Esophagus squamous epithelium (tissue), 4 donors: ENCODE data around the gene DLEU7.

Source experiments
- POLR2A ChIP-seq, 4 donors: fragments of 450-650 bp; IDR thresholded peaks; one replicate each; pipeline ENCODE4 v1.6.1; 2017; ENCODE audit warnings: antibody characterized with exemption in 4 of 4, mild to moderate bottlenecking in 4 of 4, moderate library complexity in 3 of 4
- TF ChIP-seq, protein P1 (sequence below), 6 experiments: fragments of 450-650 bp in 4 of 6; fragments of 200-600 bp in 2 of 6; sonication (generic) in 2 of 6; IDR thresholded peaks; one replicate each; pipeline ENCODE4 v1.5.1; 2016 to 2019; ENCODE audit warnings: antibody characterized with exemption in 6 of 6, mild to moderate bottlenecking in 4 of 6, moderate library complexity in 4 of 6

- TF ChIP-seq POLR2A (IDR thresholded peaks at IDR 0.05), result no peak
- TF ChIP-seq, protein P1, sequence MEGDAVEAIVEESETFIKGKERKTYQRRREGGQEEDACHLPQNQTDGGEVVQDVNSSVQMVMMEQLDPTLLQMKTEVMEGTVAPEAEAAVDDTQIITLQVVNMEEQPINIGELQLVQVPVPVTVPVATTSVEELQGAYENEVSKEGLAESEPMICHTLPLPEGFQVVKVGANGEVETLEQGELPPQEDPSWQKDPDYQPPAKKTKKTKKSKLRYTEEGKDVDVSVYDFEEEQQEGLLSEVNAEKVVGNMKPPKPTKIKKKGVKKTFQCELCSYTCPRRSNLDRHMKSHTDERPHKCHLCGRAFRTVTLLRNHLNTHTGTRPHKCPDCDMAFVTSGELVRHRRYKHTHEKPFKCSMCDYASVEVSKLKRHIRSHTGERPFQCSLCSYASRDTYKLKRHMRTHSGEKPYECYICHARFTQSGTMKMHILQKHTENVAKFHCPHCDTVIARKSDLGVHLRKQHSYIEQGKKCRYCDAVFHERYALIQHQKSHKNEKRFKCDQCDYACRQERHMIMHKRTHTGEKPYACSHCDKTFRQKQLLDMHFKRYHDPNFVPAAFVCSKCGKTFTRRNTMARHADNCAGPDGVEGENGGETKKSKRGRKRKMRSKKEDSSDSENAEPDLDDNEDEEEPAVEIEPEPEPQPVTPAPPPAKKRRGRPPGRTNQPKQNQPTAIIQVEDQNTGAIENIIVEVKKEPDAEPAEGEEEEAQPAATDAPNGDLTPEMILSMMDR (IDR thresholded peaks at IDR 0.05), result no peak
Measured at GRCh38 chr13:50829226-50829625, 14.3 kb downstream of the DLEU7 start.
